GM12864 (cell line): ENCODE measurements around the gene OTOL1.

ENCODE experiments used
- DNase-seq: peaks from one replicate; pipeline ENCODE4 v3.0.0-alpha.2; 2011; ENCODE audit warnings: low read depth
- H3K4me3 ChIP-seq: 2 replicates; pipeline ENCODE4 v1.5.1; 2011; ENCODE audit warnings: mild to moderate bottlenecking, low read depth, low read length, control low read depth
- TF ChIP-seq, protein P1 (sequence below): IDR thresholded peaks from 2 replicates; pipeline ENCODE4 v1.5.1; 2011; ENCODE audit warnings: low read depth, mild to moderate bottlenecking, moderate library complexity, low read length, control low read depth, inconsistent platforms; ENCODE audit errors: missing control alignments

The OTOL1 gene

GRCh38 chr3:161531930-161532329 lies 35.3 kb downstream of the OTOL1 start:
- TF ChIP-seq, protein P1, sequence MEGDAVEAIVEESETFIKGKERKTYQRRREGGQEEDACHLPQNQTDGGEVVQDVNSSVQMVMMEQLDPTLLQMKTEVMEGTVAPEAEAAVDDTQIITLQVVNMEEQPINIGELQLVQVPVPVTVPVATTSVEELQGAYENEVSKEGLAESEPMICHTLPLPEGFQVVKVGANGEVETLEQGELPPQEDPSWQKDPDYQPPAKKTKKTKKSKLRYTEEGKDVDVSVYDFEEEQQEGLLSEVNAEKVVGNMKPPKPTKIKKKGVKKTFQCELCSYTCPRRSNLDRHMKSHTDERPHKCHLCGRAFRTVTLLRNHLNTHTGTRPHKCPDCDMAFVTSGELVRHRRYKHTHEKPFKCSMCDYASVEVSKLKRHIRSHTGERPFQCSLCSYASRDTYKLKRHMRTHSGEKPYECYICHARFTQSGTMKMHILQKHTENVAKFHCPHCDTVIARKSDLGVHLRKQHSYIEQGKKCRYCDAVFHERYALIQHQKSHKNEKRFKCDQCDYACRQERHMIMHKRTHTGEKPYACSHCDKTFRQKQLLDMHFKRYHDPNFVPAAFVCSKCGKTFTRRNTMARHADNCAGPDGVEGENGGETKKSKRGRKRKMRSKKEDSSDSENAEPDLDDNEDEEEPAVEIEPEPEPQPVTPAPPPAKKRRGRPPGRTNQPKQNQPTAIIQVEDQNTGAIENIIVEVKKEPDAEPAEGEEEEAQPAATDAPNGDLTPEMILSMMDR, result no peak
- no peak for DNase-seq

GRCh38 chr3:161540594-161540993 lies 44.0 kb downstream of the OTOL1 start:
- H3K4me3 ChIP-seq, result no peak overlapping the region
- DNase-seq, result no peak
- TF ChIP-seq, protein P1, result no peak

More at GRCh38 chr3:161531930-161532329, 35.3 kb downstream of the OTOL1 start:
- H3K4me3 ChIP-seq, result no peak overlapping the region

- no peak for DNase-seq
- TF ChIP-seq, protein P1, result no peak
- no peak overlapping the region for H3K4me3 ChIP-seq
These were observed 49.2 kb downstream of the OTOL1 start for GRCh38 chr3:161545824-161546223.

DNA sequence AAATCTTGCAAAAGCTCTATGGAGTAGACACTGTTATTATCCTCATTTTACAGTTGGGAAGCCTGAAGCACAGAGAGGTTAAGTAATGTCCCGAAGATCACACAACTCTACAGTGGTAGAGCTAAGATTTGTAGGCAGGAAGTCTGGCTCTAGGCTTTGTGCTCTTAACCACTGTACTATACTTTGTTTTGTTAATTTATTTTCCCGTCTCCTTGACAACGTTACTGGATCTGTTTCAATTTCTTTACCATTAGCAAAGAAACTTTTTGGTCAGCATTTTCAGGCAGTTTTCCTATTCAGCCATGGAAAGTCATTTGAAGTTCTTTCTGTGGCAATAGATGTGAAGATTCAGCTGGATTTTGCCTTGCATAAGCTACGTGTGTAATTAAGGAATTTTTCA lies 51.7 kb downstream of the OTOL1 start:
- no peak for DNase-seq
- H3K4me3 ChIP-seq, result no peak overlapping the region
- TF ChIP-seq, protein P1, result no peak

- TF ChIP-seq, protein P1, result no peak
These were observed 52.7 kb downstream of the OTOL1 start for GRCh38 chr3:161549261-161549660.

GRCh38 chr3:161550491-161551195 lies 54.0 kb downstream of the OTOL1 start:
- DNase-seq, result no peak
- no peak overlapping the region for H3K4me3 ChIP-seq
- TF ChIP-seq, protein P1, result no peak

More at GRCh38 chr3:161549261-161549660, 52.7 kb downstream of the OTOL1 start:
- H3K4me3 ChIP-seq, result no peak overlapping the region
- no peak for DNase-seq

- TF ChIP-seq, protein P1, result no peak
- no peak overlapping the region for H3K4me3 ChIP-seq
- no peak for DNase-seq
These were observed 55.1 kb downstream of the OTOL1 start for GRCh38 chr3:161551697-161552096.
